Fibroblast of skin of right quadriceps (primary cell): ENCODE measurements around the gene CTNNB1.

Experiments used
- DNase-seq: peaks from one replicate; pipeline ENCODE4 v3.0.0-alpha.2; 2013

The CTNNB1 gene

GRCh38 chr3:41220906-41221677 is 21.8 kb downstream of the CTNNB1 start:
- DNase-seq: no peak

DNA sequence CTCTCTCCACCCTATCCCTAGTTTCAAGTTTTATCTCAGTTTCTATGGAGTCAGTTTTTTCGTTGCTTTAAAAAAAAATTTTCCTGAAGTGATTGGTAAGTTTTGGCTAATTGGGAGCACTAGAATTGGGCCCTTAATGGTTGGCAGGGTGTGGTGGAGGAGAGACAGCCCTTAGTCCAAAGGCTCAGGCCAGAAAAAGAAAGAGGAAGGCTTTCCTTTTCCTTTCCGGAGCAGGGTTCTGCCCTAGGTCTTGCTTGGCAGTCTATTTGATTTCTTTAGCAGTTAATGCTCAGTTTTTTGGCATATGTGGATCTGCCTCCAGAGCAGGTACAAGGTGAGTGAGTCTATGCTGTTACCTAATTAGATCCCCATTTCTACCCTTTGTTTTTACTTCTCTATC is 22.7 kb downstream of the CTNNB1 start:
- no peak for DNase-seq

DNA sequence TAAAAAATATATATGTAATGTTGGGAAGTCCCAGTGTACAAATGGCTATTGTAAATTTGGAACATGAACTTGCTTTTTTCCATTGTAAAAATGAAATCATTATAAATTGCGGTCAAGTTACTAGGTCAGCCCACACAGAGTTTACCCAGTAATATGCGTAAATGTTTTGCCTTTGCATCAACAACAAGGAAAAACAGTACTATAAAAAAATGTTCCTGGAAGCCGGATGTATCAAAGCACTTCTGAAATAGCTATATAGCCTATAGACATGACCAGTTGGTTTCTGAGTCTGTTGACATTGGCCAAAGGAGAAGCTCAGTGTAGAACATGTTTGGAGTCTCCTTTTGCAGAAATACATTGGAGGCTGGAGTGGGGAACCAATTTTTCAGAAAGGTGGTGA is 23.2 kb downstream of the CTNNB1 start:
- no peak for DNase-seq

GRCh38 chr3:41223078-41223477 is 23.8 kb downstream of the CTNNB1 start:
- no peak for DNase-seq

DNA sequence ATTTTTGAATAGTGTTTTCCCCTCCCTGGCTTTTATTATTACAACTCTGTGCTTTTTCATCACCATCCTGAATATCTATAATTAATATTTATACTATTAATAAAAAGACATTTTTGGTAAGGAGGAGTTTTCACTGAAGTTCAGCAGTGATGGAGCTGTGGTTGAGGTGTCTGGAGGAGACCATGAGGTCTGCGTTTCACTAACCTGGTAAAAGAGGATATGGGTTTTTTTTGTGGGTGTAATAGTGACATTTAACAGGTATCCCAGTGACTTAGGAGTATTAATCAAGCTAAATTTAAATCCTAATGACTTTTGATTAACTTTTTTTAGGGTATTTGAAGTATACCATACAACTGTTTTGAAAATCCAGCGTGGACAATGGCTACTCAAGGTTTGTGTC is 24.4 kb downstream of the CTNNB1 start:
- no peak for DNase-seq

- DNase-seq: peak; percentile 90
Measured at GRCh38 chr3:41224120-41224806, 25.0 kb downstream of the CTNNB1 start.

DNA sequence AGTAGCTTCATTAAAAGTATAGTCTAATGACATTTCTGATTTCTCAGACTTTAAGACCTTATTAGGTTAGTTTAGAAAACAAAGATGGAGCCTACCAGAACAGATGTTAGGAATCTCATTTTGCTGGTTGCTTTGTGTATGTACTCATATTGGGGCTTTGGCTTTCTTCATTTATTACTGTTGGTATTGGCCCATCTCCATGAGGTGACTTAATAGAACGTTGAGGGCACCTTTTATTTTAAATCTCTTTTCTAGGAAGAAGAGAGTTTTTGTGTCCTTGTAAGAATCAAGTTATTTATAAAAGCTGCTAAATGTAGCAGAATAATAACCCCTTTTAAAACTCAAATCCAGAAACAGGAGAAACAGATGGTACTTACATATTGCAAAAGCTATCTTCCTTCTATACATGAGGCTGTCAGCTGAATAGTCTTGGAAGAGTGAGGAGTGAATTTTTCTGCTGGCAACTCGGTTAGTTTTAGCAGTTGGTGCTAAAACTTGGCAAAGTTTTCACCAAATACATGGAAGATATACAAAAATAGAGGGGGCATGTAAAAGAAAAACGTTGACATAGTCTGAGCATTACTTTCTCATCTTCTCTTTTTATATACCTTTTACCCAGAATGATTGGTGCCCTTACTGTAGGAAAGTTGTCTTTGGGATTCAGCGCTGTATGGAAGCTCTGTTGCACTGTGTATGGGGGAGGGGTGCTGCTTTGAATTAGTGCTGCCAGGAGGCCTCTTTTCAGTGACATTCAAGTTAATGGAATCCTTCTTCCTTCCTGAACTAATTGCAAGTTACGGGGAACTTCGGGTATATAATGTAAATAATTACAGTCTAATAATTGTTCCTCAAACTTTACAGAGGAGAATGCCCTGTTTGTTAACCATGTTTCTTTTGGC is 35.8 kb downstream of the CTNNB1 start:
- DNase-seq: no peak

DNA sequence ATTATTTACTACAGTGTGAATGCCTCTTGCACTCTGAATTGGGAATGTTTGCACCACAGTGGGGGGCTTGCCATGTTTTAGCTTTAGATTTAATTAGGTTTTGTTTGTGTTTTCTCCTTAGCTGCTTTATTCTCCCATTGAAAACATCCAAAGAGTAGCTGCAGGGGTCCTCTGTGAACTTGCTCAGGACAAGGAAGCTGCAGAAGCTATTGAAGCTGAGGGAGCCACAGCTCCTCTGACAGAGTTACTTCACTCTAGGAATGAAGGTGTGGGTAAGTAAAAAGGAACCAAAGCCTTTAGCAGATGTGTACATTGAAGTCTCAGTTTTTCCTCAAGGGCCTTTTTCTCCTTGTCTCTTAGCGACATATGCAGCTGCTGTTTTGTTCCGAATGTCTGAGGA is 36.9 kb downstream of the CTNNB1 start:
- no peak for DNase-seq

DNA sequence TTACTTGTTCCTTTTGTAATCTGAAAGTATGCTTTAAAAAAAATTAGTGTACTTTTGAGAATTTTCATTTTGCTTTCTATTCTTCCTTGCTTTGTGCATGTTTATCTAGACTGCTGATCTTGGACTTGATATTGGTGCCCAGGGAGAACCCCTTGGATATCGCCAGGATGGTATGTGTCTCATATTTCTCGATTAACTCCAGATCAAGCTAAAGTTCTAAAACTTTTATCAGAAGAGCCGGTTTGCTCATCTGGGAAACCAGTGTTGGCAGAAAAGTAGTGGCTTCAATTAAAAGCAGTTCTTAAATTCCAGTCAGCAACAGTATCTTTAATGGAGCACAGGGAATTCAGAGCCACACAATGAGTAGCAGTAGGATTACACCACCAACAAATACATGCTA is 38.6 kb downstream of the CTNNB1 start:
- DNase-seq: no peak

DNA sequence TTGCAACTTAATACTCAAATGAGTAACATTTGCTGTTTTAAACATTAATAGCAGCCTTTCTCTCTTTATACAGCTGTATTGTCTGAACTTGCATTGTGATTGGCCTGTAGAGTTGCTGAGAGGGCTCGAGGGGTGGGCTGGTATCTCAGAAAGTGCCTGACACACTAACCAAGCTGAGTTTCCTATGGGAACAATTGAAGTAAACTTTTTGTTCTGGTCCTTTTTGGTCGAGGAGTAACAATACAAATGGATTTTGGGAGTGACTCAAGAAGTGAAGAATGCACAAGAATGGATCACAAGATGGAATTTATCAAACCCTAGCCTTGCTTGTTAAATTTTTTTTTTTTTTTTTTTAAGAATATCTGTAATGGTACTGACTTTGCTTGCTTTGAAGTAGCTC is 40.3 kb downstream of the CTNNB1 start:
- no peak for DNase-seq

DNA sequence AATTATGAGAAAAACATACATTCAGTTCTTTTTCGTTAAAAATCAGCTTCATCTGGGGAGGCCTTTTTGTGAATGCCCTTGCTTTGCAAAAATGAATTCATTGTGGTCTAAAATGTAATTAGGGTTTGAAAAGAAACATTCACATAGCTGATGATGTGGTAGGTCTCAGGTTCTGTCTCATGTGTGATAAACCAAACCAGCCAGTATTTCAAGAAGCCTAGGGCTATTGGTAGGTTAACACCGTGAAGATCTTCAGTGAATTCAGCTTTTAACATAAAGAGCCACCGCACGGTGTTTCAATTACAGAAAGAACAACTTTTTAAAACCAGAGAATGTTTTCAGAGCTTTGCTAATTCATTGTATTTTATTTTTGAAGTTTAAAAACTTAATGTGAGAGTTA is 41.9 kb downstream of the CTNNB1 start:
- no peak for DNase-seq

- DNase-seq: no peak
Measured at GRCh38 chr3:41241800-41242571, 42.7 kb downstream of the CTNNB1 start.

DNA sequence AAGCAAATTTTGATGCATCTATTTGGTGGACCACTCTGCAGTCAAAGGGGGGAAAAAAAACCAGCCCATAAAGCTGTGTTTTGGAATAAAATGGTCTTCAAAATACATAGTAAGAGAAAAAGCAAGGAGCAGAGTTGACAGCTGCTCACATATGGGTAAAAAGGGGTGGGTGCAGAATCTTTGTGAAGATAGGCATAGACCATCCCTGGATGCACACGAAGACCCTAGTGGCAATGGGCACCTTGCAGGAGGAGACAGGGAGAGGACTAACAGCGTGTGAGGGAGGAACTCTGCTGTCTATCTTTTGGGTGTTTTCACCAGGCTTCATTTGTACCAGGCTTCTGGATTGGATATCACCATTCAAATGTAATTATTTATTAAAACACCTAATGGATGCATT is 43.9 kb downstream of the CTNNB1 start:
- DNase-seq: no peak

GRCh38 chr3:41244620-41245336 is 45.5 kb downstream of the CTNNB1 start:
- DNase-seq: no peak

GRCh38 chr3:41247055-41248004 is 48.0 kb downstream of the CTNNB1 start:
- peak; percentile 20 for DNase-seq

DNA sequence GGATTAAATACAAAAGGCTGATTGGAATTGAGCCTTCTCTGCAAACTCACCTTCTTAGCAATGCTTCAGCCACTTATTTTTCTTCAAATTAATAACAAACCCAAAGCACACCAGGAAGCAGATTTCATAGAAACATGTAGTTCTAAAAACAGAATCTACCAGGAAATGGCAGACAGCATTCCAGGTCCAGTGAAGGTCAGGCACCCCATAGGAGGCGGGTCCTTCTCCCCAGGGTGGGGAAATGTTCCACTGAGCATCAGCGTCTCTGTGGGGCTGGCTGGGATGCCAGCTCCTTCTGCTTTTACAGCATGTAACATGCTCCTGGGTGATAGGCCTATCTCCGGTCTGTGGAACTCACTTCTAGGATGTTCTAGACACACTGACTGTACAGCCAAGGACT is 49.2 kb downstream of the CTNNB1 start:
- DNase-seq: no peak

GRCh38 chr3:41249318-41249717 is 50.0 kb downstream of the CTNNB1 start:
- no peak for DNase-seq

DNA sequence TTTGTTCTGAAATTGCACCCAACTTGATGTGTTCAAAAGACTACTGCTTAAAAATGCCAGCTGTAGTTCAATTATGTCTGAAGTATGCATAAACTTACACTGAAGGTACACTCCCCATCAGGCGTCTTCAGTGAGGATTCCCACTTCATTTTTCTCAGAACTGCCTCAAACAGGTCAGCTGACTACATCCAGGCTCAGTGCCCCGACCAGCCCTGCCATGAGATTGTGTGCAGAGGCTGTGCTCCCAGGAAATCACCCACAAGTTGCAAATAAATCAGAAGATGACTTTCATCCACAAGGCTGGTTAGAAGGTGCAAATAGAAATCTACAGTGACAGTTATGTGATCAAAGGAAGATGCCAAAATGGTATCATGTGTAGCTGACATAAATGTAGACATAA is 51.5 kb downstream of the CTNNB1 start:
- no peak for DNase-seq

DNA sequence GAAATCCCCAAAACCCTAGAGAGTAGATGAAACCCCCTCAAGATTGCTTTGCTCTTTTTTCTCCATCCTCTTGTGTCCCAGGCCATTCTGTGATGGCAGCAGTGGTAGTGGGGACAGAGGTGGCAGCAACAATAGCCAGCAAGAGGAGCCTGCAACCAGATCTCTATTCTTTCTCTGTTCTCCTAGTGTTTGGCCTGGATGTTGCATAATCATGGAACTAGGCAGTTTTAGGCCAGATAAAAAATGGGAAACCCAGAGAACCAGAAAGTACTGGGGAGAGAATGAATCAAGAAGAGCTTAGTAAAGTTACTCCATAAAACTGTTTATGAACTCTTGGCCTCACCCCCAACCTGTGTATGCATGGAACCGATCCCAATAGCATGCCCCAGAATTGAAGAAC is 52.3 kb downstream of the CTNNB1 start:
- DNase-seq: no peak

DNA sequence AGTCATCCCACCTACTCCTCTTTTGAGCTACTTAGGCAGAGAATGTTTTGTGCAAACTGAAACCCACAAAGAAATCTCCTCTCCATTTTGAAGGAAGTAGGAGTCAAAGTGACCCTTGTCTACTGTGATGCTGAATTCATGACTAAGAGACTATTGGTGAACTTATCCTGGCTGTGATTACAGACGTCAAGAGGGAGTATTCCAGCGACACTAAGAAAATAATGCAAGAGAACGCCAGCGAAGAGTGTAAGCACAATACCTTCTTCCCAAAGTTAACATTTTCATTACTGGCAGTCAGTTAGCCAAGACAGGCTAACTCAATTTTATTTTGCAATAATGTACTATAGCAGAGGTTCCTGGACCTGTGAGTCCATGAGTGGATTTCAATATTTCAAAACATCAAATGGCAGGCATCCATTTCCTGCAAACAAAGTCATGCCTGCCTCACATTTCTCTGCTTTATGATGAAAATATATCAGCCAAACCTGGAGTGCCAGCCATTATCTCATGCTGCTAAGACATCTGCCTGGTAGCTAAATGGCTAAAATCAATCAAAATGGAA is 59.0 kb downstream of the CTNNB1 start:
- DNase-seq: no peak
